Measurements from ENCODE around the gene SLC39A3.
A peak's percentile ranks its signal among the peaks of the same experiment; 100 is the strongest.

The SLC39A3 gene, protein sequence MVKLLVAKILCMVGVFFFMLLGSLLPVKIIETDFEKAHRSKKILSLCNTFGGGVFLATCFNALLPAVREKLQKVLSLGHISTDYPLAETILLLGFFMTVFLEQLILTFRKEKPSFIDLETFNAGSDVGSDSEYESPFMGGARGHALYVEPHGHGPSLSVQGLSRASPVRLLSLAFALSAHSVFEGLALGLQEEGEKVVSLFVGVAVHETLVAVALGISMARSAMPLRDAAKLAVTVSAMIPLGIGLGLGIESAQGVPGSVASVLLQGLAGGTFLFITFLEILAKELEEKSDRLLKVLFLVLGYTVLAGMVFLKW

DNA sequence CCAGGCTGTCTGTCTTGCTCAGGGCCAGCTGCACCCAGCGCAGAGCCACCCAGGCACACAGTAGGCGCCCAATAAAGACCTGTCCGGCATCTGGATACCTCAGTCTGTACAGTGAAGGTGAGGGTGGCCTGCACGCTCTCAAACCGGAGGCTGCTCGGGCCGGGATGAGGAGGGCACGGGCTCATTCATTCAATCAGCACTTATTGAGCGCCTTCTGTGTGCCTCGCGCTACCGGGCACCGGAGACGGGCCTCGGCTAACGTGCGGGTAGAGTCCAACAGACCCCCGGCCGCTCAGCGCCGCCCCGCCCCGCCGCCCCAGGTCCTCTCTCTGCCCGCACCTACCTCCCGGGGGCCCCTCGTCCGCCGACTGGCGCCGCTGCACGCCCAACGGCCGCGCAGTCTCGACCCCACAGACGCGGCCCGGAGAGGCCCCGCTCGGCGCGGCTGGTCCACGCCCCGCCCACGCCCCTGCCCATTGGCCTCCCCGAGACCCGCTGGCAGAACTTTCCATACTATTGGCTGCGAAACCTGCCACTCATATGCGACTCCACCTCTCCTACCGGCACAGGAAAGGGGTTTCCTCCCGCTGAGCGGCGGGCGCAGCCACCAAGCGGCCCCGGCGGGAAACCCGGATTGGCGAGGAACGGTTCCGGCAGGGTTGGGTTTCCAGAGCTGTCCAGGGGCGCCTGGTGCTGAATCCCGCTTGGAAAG lies at the start of gene SLC39A3:
SLC39A3 (minus strand) TSS at position 416 of the 712 bp plus-strand sequence. CDS start 2,760 bp downstream, outside the sequence.
- peak; percentile 97 for DNase-seq (ENCODE audit: low spot score)

DNA sequence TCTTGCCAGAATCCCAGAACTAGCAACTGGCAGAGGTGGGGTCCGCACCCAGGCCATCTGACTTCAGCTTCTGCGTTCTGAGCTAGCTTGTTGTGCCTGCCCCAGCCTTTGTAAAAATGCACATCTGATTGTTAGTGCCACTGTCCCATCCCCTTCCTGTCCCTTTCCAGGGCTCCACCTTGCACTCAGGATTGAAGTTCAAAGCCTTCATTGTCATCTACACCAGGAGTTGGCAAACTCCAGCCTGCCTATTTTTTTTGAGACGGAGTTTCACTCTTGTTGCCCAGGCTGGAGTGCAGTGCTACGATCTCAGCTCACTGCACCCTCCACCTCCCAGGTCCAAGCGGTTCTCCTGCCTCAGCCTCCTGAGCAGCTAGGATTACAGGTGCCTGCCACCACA lies 48.4 kb upstream of the SLC39A3 start:
- no peak for DNase-seq (ENCODE audit: low spot score)

DNA sequence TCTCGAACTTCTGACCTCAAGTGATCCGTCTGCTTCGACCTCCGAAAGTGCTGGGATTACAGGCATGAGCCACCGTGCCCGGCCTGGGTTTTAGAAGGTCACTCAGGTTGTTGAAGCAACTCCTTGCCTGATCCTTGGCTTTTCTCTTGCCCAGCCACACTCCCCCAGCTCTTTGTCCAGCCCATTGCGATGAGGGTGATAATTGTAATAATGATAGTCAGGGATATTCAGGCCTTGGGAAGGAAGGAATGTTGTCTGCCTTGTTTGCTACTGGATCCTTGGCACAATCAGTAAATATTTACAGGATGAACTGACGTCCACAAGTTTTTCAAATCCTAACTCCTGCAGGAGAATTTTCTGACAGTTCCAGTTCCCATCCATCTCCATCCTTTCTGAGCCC lies 47.3 kb upstream of the SLC39A3 start:
- DNase-seq (ENCODE audit: low spot score): no peak

DNA sequence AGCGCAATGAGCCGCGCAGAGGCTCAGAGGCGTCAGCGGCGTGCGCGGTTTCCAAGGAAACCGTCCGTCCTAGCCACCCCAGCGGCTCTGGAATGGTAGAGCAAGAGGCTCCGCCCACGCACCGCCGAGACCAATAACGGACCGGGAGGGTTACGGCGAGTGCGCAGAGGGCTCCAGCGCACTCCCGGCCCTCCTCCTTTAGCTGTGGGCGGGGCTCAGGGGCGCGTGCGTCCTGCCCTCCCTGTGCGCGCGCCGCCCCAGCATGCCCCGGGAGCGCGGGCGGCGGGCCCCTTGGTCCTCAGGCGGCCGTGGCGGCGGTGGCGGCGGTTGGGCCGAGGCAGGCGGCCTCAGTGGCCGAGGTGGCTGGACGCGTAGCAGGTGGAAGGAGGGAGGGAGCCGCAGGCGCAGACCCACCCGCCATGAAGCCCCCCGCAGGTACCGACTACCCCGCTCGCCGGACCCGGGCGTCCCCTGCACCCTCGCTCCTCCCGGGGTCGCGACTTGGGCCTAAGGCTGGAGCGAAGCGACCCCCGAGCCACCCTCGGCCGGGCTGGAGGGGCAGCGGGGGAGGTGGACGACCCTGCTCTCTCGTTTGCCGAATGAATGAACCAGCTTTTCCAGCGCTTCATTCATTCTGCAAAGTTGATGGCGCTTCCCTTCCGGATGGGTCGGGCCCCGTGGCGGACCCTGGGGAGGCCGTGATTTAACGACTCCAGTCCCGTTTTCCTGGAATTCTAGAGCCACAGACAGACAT lies 45.6 kb upstream of the SLC39A3 start, which contains the start of gene THOP1:
THOP1 (plus strand) TSS at position 260 of the 754 bp plus-strand sequence; CDS start at position 420, 160 bp downstream.
- peak; percentile 98 for DNase-seq (ENCODE audit: low spot score)

DNA sequence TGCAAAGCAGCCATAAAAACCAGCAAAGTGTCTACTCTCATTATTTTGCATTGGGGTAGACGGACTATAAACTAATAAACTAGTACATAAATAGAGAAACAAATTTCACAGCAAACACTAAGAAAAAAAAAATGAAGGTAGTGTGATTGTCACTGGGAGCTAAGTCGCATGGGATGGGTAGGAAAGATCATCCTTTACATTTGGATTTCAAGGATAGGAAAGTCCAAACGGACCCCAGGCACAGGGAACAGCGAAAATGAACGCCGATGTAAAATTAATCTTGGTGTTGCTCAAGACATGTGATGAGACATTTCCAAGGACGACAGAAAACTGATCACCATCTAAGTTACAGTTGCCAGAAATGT lies 43.9 kb upstream of the SLC39A3 start:
- DNase-seq (ENCODE audit: low spot score): no peak

DNA sequence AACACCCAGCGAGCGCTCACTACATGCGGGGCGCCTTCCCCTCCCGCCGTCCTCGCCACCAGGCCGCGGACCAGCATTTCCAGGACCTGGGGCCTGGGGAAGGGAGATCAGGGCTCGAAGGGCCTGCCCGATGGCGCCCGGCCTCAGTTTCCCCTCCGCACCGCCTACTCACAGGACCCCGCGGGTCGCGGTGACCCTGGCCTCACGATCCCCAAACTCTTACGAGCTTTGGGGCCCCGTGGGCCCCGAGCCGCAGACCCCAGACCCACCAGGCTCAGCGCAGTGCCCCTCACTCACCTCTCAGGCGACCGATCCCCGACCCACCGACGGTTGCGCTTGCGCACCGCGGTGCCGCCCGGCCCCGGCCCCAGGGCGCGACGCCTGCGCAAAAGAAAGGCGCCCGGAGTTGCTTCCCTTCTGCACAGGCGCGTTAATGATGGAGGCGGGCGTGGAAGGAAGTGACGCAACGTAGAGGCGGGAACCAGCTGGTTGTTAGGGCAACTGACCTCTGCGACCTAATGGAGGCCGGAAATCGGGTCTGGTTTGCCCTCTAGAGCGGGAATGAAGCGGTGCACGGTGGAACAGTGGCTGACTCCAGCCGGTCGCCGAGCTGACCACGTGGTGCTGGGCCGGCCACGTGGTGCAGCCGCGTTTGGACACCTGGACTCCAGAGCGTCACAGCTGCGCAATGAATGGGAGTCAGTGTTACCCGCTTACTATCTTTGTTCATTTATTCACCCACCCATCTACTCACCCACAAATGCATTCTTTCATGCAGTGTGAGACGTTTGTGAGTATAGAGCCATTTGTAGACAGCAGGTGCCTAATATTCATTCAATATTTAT lies 43.3 kb upstream of the SLC39A3 start, which contains the start of gene SGTA:
SGTA (minus strand) TSS at position 338 of the 845 bp plus-strand sequence. CDS start 14,205 bp downstream, outside the sequence.
- DNase-seq (ENCODE audit: low spot score): peak; percentile 99

DNA sequence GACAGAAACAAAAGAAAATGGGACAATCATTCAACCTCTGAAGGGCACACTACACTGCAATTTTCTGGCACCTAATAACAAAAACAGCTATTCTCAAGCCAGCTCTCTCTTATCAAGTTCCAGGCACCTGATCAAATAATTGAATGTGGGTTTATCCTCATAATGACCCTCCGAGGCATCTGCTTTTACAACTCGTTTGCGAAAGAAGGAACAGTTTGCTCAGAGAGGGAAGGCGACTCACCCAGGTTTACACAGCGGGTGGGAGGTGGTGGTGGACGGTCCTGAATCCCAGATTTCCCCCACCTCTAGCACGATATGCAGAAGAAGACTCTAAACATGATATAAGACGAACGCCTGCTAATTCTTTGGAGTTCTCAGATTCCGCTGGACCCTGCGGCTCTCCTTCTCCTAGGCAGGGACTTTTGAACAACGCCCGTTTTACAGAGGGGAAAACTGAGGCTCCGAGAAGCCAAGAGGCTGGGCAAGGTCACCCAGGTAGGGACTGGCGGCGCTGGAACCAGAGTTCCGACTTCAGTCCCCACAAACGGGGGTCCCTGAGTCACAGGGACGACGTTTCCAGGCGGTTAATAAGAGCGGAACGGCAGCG lies 42.6 kb upstream of the SLC39A3 start:
- DNase-seq (ENCODE audit: low spot score): no peak

DNA sequence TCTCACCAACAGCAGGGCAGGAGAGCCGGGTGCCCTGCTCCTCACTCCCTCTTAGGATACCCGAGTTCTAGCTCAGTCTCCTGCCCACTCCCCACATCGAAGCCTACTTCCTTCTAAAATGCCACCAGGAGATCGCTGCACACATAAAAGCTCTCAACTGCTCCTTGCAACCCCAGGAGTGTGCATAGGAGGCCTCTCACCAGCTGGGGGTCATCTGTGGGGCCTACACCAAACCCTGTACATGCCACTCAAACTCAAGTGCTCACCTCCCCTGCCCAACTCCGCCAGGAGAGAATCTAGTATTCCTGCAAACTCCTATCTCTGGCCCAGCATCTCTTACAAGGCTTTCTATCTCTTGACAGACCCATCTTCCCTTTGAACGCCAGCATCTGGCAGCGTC lies 40.5 kb upstream of the SLC39A3 start:
- no peak for DNase-seq (ENCODE audit: low spot score)

DNA sequence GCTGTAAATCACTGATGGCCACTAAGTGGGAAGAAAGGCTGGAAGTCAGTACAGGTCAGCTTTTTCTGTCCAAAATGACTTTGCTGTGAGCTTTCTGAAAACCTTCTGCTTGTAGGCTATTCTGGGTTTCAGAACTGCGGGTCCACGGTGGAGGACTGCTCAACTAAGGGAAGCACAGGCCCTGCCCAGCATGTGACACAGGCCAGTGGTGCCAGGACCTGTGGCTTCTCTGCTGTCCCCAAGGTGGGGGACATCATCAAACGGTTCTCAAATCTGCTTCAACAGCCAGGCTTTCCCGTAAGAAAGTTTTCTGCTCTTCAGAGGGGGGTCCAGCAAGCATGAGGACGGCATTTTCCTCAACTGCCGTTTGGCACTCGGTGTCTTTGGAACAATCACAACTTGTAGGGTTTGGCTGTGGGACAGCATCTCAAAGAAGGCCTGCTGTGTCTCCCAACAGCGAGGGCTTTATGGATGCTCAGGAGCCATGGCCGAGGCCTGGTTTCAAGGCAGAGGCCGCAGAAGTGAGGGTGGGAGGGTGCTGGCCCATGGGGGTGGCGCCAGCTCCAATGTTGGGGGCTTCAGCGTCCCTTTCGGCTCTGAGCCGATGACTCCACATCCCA lies 39.4 kb upstream of the SLC39A3 start:
- DNase-seq (ENCODE audit: low spot score): peak; percentile 82

DNA sequence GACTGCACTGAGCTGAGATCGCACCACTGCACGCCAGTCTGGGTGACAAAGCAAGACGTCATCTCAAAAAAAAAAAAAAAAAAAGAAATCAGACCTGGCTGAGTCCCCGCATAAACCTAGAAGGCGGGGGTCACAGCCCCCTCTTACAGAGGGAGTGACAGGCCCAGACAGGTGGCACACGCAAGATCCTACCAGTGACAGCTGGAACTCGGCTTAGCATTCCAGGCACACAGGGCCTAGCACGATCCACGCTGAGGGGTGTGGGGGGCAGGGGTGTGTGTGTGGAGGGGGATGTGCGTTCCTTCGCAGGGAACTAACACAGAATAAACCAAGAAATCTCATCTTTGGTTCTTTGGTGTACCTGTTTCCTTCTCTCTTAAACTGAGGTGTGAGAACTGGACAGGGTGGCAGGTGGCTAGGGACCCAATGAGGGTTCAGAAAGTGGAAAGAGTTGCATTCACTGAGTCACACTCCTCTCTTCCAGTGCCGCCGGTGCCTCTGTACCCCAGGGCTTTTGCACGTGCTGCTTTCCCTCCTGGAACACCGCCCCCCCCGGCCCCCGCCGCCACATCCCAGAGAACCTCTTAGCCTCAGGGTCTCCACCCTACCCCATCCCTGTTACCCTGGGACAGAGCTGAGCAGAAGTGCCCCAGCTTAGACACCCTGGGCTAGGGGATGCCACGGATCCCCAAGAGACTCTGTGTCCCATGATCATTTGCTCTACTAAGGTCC lies 38.3 kb upstream of the SLC39A3 start:
- peak; percentile 17 for DNase-seq (ENCODE audit: low spot score)

DNA sequence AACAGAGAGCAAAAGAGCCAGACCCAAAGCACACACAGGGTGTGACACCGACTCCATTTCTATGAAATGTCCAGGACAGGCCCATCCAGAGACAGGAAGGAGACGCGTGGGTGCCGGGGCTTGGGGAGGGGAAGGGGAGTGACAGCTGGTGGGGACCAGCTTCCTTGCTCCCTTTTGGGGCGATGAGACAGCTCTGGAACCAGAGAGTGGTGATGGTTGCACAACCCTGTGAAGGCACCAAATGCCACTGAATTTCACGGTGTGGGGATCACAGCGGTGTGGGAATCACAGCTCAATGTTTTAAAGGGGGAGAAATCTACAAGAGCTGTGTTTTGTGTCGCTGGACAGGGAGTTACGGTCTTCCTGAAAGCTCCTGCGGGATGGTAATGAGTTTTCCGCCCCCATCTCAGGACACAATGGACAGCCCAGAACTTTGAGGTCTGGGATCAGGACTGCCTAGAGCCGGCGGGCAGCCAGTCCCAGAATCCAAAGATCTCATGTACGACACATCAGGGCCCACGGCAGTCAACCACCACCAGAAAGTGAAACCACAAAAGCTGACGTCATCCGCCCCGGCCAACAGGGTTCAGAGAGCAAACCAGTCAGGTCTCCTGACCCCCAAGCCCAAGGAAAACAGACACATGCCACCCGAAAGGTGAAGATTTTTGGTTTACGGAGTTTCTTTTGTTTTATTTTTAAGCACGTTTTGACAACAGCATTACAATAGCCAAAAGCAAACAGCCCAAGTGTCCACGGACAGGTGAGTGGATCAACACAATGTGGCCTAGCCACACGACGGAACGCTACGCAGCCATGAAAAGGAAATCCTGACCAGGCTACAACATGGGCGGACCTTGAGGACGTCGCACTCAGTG lies 36.0 kb upstream of the SLC39A3 start:
- DNase-seq (ENCODE audit: low spot score): peak; percentile 36

DNA sequence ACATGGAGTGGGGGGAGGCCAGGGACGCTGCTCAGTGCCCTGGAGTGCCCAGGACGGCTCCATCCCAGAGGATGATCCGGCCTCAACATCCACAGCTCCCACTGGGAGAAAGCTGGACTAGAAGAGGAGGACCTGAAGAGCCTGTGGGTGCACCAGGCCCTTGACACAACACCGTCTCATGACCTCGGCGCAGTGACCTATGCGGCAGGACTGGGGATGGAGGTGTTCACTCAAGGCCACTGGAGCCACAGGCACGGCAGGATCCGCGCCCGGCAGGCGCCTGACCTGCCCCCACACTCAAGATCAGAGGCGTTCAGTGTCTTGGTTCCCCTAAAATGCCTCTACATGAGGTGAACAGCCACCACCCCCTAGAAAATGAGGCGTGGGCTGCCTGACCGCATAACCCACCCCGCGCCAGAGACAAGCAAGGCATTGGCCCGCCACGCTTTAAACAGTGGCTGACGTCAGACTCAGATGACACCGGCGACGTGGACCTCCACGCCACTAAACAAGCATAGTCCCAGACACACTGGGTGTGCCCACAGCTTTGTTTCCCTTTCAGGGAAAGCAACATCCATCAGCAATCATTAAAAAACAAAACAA lies 35.2 kb upstream of the SLC39A3 start:
- DNase-seq (ENCODE audit: low spot score): peak; percentile 45

DNA sequence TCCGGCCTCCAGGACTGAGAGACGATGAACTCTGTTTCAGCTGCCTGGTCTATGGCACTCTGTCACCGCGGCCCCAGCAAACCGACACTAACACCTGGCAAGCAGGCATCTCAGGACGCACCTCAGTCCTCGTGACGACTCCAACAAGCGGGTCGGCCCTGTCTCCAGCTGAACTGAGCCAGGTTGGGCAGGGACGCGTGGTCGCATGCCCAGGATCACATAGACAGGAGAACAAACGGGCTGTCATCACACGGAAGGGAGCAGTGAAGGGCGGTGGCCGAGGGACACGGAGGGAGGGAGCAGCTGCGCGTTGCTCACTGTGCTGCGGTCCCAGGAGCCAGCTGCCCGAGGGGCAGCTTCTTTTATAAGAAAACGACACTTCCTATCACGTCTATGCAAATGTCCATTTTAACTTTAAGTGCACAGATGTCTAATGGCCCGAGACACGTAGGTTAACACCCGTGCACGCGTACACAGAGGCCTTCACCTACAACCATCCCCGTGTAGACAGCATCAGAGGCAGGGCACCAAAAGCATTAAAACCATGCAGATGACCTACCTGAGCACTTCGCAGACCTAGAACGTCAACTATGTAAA lies 34.4 kb upstream of the SLC39A3 start:
- no peak for DNase-seq (ENCODE audit: low spot score)

DNA sequence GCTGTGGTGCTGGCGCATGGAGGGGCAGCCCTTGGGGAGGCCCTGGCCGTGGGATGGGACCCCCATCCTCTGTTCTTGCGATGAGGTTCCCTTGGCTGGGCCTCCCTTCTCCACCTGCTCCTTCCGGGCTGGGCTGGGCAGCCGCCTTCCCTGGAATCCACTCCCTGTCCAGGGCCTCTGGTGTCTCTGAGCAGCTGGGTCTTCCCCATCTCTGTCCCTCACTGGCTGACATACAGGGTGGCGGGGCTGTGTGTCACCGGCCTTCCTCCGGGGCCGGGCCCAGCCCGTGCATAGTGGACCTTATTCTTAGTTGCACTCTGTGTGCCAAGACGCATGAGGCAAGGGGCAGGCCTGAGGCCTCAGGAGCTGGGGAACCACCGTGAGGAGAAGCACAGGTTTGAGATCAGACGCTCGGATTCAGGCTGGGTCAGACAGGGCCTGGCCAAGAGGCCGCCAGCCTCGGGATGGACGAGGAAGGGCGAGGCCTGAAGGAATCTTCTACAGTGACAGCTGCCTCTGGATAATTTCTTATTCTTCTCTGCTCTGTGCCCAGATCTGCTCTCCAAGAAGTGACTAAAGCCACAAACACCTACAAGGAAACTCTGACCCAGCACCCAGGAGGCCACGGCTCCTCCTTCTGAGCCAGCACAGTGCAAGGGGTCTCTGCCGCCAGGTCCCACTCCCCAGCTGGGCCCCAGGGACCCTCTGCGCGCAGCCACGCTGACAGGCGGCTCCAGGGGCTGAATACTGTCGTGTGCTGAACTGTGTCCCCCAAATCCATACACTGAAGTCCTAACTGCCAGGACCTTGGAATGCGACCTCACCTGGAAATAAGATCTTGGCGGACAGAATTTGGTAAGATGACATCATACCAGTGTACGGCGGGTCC lies 32.2 kb upstream of the SLC39A3 start:
- DNase-seq (ENCODE audit: low spot score): no peak

DNA sequence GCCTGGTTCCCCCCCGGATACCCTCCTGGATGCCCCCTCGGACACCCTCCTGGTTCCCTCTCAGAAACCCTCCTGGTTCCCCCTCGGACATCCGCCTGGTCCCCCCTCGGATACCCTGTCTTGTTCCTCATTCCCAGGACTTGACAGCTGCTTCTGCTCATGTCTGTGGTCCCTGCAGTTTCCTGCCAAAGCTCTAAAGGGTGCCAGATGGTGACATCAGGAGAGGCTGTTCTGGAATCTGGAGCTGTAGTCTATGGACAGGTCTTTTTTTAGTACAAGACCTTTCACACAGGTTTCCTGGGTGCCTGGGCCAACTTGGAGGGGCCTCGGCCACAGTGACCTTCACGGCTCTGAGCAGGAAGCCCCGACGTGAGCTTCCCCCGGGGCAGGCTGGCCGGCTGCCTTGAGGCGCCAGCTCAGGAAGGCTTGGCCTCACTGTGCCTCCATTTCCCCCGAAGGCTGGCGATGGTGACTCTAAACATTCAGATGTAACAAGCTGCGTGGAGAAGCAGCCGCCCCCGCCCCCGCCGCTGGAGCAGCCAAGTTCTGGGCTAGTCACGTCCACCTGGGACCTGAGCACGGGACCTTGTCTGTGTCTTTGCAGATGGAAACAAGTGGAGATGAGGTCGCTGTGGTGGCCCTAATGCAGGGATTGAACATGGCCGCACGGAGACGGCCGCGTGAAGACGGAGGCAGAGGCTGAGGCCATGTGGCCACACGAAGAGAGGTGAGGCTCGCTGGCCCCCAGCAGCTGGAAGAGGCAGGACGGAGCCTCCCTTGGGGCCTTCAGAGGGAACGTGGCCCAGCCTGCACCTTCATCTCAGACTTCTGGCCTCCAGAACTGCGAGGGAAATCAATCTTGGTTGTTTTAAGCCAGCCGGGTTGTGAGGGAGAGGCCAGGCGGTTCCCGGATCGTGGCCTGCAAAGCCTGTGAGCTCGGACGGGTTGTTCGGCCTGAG lies 30.5 kb upstream of the SLC39A3 start:
- peak; percentile 51 for DNase-seq (ENCODE audit: low spot score)

DNA sequence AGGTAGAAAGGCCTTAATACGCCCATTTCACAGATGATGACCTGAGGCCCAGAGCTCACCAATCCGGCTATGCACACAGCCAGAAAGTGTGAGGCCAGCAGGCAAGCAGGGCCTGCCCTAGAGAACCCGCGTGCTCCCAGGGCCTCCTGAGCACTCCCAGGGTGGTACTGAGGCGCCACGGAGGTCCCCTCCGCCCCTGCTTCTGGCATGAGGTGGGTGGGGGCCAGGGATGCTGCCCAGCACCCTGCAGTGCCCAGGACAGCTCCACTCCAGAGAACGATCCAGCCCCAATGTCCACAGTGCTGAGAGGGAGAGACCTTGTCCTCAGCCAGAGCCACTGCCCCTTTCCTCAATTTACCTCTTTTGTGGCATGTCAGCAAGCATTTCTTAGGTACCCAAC lies 29.4 kb upstream of the SLC39A3 start:
- no peak for DNase-seq (ENCODE audit: low spot score)
